ENCODE data around the gene IGLL5.

The IGLL5 gene

GRCh38 chr22:22938672-22939587 is 51.3 kb downstream of the IGLL5 start:
- no peaks in the 10 kb centered on the region for H3K9me3 ChIP-seq (ENCODE audit: control insufficient read depth, insufficient read depth, low read depth, low read length)
- no peaks in the 10 kb centered on the region for H3K4me1 ChIP-seq (ENCODE audit: control insufficient read depth, insufficient read depth, low read length)
- TF ChIP-seq ZNF658 (tag by site-specific recombination; IDR thresholded peaks at IDR 0.05) (no peak), HOXC10 (CRISPR knock-in tag; IDR thresholded peaks at IDR 0.05) (no peak), RBAK (tag by site-specific recombination; IDR thresholded peaks at IDR 0.05) (no peak), ZNF211 (tag by site-specific recombination; IDR thresholded peaks at IDR 0.05; ENCODE audit: low read depth) (no peak), OSR2 (tag by site-specific recombination; IDR thresholded peaks at IDR 0.05) (no peak), ZNF416 (tag by site-specific recombination; IDR thresholded peaks at IDR 0.05) (no peak), HOXD13 (CRISPR knock-in tag; IDR thresholded peaks at IDR 0.05; ENCODE audit: borderline replicate concordance) (no peak), ZBTB8A (tag by site-specific recombination; IDR thresholded peaks at IDR 0.05) (no peak), ZNF621 (tag by site-specific recombination; IDR thresholded peaks at IDR 0.05) (no peak), ZNF274 (IDR thresholded peaks at IDR 0.05; ENCODE audit: low read length) (no peak), ZNF274 (tag by site-specific recombination; IDR thresholded peaks at IDR 0.05; ENCODE audit: borderline replicate concordance) (no peak), ZNF549 (tag by site-specific recombination; IDR thresholded peaks at IDR 0.05) (no peak)
- TF ChIP-seq, protein P1, sequence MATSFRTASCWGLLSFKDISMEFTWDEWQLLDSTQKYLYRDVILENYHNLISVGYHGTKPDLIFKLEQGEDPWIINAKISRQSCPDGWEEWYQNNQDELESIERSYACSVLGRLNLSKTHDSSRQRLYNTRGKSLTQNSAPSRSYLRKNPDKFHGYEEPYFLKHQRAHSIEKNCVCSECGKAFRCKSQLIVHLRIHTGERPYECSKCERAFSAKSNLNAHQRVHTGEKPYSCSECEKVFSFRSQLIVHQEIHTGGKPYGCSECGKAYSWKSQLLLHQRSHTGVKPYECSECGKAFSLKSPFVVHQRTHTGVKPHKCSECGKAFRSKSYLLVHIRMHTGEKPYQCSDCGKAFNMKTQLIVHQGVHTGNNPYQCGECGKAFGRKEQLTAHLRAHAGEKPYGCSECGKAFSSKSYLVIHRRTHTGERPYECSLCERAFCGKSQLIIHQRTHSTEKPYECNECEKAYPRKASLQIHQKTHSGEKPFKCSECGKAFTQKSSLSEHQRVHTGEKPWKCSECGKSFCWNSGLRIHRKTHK (tag by site-specific recombination; IDR thresholded peaks at IDR 0.05), result no peak
- H3K27ac ChIP-seq (ENCODE audit: extremely low read depth, low read depth, low read length), result no peak overlapping the region
- no peak overlapping the region for H3K4me3 ChIP-seq (ENCODE audit: low read depth, low read length)
- no peaks in the 10 kb centered on the region for H3K36me3 ChIP-seq (ENCODE audit: control insufficient read depth in 2 of 2, insufficient read depth in 1 of 2, low read length in 2 of 2)
- ChIA-PET CTCF (interaction anchor here (0.6 to 2.8 kb wide), 4 partner anchors 10 to 475 kb away, joined by 3 to 8 read pairs (median 4); no protein-coding TSS in a partner anchor), POLR2A (no interaction called here)

- Histone ChIP-seq H3K4me1 (ENCODE audit: control insufficient read depth, insufficient read depth, low read length) (no peaks in the 10 kb centered on the region), H3K4me3 (ENCODE audit: low read depth, low read length) (no peak overlapping the region), H3K9me3 (ENCODE audit: control insufficient read depth, insufficient read depth, low read depth, low read length) (no peaks in the 10 kb centered on the region), H3K27ac (ENCODE audit: extremely low read depth, low read depth, low read length) (no peak overlapping the region), H3K36me3 (ENCODE audit: control insufficient read depth in 2 of 2, insufficient read depth in 1 of 2, low read length in 2 of 2) (no peaks in the 10 kb centered on the region)
- no peak for TF ChIP-seq ZNF18 (tag by site-specific recombination; IDR thresholded peaks at IDR 0.05)
- no peak for TF ChIP-seq KLF7 (tag by site-specific recombination; IDR thresholded peaks at IDR 0.05; ENCODE audit: borderline replicate concordance)
- TF ChIP-seq, protein P2, sequence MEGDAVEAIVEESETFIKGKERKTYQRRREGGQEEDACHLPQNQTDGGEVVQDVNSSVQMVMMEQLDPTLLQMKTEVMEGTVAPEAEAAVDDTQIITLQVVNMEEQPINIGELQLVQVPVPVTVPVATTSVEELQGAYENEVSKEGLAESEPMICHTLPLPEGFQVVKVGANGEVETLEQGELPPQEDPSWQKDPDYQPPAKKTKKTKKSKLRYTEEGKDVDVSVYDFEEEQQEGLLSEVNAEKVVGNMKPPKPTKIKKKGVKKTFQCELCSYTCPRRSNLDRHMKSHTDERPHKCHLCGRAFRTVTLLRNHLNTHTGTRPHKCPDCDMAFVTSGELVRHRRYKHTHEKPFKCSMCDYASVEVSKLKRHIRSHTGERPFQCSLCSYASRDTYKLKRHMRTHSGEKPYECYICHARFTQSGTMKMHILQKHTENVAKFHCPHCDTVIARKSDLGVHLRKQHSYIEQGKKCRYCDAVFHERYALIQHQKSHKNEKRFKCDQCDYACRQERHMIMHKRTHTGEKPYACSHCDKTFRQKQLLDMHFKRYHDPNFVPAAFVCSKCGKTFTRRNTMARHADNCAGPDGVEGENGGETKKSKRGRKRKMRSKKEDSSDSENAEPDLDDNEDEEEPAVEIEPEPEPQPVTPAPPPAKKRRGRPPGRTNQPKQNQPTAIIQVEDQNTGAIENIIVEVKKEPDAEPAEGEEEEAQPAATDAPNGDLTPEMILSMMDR (tag by site-specific recombination; IDR thresholded peaks at IDR 0.05), result no peak
- no peak for TF ChIP-seq ZNF121 (tag by site-specific recombination; IDR thresholded peaks at IDR 0.05)
- TF ChIP-seq ZNF24 (tag by site-specific recombination; IDR thresholded peaks at IDR 0.05), result no peak
- no peak for TF ChIP-seq PRDM10 (tag by site-specific recombination; IDR thresholded peaks at IDR 0.05)
- no peak for TF ChIP-seq ZSCAN4 (tag by site-specific recombination; IDR thresholded peaks at IDR 0.05)
- no peak for TF ChIP-seq ZNF560 (tag by site-specific recombination; IDR thresholded peaks at IDR 0.05; ENCODE audit: borderline replicate concordance)
- no peak for TF ChIP-seq ZNF558 (tag by site-specific recombination; IDR thresholded peaks at IDR 0.05)
- no peak for TF ChIP-seq ZNF155 (tag by site-specific recombination; IDR thresholded peaks at IDR 0.05)
- ChIA-PET POLR2A (no interaction called here), CTCF (interaction anchor here (0.8 to 2.8 kb wide), 3 partner anchors 91 to 476 kb away, joined by 3 to 8 read pairs (median 6); no protein-coding TSS in a partner anchor)
Measured at GRCh38 chr22:22939588-22940368, 52.2 kb downstream of the IGLL5 start.
